CMK (cell line): ENCODE measurements around the gene SRSF4.
"Not testable (repeated sequence)": the region's sequence is repeated elsewhere in the genome, so short reads cannot be mapped to it uniquely, and the experiment has no call there.

Experiments
- DNase-seq: peaks from one replicate; pipeline ENCODE4 v3.0.0-alpha.2; 2010; ENCODE audit warnings: low read depth

SRSF4 gene

GRCh38 chr1:29124366-29125236 lies 57.1 kb downstream of the SRSF4 start:
- peak; percentile 37 for DNase-seq

GRCh38 chr1:29123887-29124365 lies 57.8 kb downstream of the SRSF4 start, which contains the start of gene TMEM200B:
TSS of gene TMEM200B (minus strand) at chr1:29123903. CDS start at chr1:29121828, 2,075 bp downstream.
- DNase-seq, result no peak

GRCh38 chr1:29123053-29123886 lies 58.4 kb downstream of the SRSF4 start:
- no peak for DNase-seq

GRCh38 chr1:29122682-29123052 lies 59.0 kb downstream of the SRSF4 start:
- DNase-seq, result no peak

- no peak for DNase-seq
These were observed 59.6 kb downstream of the SRSF4 start for GRCh38 chr1:29121936-29122681.

GRCh38 chr1:29121516-29121935 lies 60.2 kb downstream of the SRSF4 start:
- DNase-seq, result no peak

GRCh38 chr1:29120947-29121485 lies 60.7 kb downstream of the SRSF4 start:
- no peak for DNase-seq

GRCh38 chr1:29120367-29120766 lies 61.3 kb downstream of the SRSF4 start:
- DNase-seq, result no peak

GRCh38 chr1:29119121-29119929 lies 62.4 kb downstream of the SRSF4 start:
- DNase-seq, result no peak

GRCh38 chr1:29117381-29117780 lies 64.3 kb downstream of the SRSF4 start:
- DNase-seq, result no peak

GRCh38 chr1:29114654-29115053 lies 67.0 kb downstream of the SRSF4 start:
- no peak for DNase-seq

- no peak for DNase-seq
These were observed 68.1 kb downstream of the SRSF4 start for GRCh38 chr1:29113413-29114117.

- no peak for DNase-seq
These were observed 68.8 kb downstream of the SRSF4 start for GRCh38 chr1:29112705-29113412.

GRCh38 chr1:29108041-29108440 lies 73.7 kb downstream of the SRSF4 start:
- DNase-seq, result not testable (repeated sequence)

GRCh38 chr1:29105822-29106221 lies 75.9 kb downstream of the SRSF4 start:
- DNase-seq, result no peak

GRCh38 chr1:29100487-29100886 lies 81.2 kb downstream of the SRSF4 start:
- DNase-seq, result no peak

GRCh38 chr1:29099286-29099685 lies 82.4 kb downstream of the SRSF4 start:
- no peak for DNase-seq
